ENCODE measurements around the gene SLC7A4.

SLC7A4 gene

DNA sequence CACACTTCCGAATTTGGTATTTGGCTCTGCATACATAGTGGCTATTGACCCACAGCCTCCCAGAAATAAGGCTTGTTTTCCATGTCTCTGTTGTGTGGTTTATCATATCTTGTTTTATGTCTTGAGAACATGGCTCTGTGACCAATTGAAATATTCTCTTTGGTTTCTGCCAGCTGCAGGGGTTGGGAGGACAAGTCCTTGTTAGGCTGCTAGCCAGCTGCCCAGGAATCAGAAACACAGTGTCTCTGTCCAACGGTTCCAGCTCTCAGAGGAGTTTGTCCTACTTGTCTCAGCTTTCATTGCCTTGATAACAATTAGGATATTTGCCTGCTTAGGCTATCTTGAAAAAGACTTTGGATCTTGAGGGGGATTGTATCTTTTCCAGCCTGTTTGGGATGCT, 6.0 kb upstream of the SLC7A4 start:
- no peak for DNase-seq

DNA sequence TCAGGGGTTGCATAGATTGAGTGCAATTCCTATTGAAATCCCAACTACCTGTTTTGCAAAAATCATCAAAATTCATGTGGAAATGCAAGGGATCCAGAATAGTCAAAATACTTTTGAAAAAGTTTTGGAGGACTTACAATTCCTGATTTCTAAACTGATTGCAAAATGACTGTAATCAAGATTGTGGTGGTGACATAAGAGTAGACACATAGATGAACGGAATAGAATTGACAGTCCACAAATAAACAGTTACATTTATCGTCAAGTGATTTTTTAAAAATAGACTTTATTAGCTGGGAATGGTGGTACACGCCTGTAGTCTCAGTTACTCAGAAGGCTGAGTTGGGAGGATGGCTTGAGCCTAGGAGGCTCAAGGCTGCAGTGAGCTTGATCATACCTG, 2.6 kb upstream of the SLC7A4 start:
- DNase-seq = no peak

DNA sequence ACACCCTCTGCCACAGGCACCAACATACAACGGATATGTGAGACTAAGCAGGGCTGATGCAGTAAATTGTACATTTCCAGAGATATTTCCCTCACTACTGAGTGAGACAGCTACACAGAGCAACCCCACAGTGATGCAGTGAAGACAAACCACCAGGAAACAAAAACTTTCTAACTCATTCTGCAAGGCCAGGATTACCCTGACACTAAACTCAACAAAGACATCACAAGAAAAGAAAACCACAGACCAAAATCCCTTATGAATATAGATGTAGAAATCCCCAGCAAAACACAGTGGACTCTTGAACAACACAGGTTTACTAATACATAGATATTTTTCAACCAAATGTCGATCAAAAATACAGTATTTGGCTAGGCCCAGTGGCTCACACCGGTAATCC, 1.5 kb upstream of the SLC7A4 start:
- no peak for DNase-seq

- DNase-seq = no peak
Measured at GRCh38 chr22:21032868-21033688, 717 bp upstream of the SLC7A4 start.

DNA sequence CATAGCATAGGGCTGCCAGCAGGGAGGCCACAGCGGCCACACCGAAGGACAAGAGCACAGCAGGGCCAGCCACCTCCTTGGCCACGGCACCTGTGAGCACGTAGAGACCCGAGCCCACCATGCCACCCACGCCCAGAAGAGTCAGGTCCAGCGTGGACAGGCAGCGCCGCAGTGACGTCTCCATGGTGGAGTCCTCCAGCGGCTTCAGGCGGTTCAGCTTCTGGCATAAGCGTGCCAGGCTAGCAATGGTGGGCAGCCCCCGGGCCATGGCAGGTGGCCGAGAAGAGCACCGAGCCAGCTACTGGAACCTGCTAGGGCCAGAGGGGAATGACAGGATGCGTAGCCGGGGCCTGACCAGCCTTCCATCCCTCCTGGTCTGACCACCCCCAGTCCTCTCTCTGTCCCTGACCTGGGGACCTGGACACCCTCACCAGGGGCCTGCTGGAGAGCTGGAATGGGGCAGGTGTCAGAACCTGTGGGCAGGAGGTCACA, 770 bp downstream of the SLC7A4 start:
- DNase-seq = no peak

DNA sequence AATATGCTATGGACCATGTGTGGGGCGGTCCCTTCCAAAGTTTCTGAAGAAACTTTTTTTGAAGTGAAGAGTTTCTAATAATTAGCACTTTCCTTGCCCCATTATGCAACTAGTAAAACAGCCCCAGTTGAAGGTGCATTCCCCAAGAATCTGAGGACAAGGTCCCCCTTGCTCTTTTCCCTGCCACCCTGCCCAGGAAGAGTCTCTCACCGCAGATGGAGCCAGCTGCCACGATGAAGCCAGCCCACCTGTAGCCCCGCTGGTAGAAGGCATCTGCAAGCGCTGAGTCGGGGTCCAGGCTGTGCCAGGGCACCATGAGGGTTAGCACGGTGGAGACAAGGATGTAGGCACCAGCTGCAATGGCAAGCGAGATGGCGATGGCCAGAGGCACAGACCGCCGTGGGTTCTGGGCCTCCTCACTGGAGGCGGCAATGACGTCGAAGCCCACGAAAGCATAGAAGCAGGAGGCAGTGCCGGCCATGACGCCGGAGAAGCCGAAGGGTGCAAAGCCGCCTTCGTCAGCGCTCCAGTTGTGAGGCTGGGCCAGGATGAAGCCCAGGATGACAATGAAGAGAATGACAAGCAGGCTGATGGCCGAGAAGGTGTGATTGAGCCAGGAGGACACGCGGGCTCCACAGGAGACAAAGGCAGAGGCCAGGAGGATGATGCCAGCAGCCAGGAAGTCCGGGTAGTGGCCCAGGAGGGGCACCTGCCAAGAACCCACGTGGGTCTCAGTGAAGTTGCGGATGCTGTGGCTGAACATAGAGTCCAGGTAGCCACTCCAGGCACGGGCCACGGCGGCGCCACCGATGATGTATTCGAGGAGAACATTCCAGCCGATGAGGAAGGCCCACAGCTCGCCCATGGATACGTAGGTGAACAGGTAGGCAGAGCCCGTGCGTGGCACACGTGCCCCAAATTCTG, 1.5 kb downstream of the SLC7A4 start:
- no peak for DNase-seq

GRCh38 chr22:21030032-21030431, 2.3 kb downstream of the SLC7A4 start:
- no peak for DNase-seq

DNA sequence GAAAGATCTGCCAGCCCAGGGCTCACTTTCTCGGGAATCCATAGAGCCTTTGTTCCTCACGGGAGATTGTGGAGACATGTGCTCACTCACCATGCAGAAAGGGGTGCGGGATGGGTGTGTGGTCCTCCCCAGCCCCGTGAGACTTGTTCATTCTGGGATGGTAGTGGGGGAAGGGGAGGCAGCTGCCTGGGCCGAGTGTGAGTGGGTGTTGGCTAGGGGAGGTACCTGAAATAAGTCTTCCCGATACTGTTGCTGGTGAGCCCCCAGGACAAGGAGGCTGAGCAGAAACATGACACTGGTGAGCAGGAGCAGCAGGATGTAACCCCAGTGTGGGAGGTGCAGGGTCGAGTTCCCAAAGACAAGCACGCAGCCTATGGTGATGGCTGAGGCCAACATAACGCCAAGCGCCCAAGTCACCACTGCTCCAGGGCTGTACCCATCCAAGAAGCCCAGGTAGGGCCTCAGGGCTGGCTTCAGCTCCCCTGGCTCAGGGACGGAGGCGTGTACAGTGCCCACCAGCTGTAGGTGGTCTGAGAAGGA, 2.8 kb downstream of the SLC7A4 start:
- DNase-seq = no peak

DNA sequence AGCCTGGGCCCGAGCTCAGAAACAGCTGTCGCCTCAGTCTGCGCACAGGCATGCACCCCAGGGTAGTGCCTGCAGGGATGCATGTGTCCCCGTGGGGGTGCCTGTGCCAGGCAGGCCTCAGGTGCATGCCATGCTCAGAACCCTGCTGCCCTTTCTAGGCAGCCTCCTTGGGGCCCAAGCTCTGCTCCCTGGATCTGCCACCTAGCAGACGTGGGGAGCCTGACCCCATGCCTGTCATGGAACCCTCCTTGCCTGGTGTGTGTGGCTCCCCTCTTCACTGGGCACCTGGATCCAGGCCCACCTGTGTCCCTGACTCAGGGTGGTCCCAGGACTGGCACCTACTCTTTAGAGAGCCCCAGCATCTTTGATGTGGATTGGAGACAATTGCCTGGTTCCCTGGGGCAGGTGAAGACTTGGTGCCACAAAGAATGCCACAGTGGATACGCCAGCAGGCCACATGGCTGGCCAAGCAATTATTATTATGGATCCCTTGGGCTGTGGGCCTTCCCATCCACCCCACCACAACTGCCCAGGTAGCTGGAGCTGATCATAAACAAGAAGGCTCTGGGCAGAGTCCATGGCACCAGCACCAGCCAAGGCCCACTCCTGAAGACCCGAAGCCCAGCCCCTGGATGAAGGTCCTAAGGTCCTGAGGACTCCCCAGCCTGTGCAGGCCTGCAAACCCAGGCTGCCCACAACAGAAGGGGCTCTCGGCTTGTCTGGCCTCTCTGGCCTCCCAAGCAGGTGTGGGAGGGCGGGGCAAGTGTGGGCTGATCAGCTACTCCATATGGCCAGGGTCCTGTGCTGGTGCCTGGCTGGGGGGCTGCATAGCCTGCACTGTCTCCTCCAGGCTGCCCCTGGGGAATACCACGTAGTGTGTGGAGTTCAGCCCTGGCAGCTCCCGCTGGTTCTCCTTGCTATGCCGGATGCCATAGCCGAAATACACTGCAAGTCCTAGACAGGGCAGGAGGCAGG, 3.8 kb downstream of the SLC7A4 start:
- DNase-seq = no peak

DNA sequence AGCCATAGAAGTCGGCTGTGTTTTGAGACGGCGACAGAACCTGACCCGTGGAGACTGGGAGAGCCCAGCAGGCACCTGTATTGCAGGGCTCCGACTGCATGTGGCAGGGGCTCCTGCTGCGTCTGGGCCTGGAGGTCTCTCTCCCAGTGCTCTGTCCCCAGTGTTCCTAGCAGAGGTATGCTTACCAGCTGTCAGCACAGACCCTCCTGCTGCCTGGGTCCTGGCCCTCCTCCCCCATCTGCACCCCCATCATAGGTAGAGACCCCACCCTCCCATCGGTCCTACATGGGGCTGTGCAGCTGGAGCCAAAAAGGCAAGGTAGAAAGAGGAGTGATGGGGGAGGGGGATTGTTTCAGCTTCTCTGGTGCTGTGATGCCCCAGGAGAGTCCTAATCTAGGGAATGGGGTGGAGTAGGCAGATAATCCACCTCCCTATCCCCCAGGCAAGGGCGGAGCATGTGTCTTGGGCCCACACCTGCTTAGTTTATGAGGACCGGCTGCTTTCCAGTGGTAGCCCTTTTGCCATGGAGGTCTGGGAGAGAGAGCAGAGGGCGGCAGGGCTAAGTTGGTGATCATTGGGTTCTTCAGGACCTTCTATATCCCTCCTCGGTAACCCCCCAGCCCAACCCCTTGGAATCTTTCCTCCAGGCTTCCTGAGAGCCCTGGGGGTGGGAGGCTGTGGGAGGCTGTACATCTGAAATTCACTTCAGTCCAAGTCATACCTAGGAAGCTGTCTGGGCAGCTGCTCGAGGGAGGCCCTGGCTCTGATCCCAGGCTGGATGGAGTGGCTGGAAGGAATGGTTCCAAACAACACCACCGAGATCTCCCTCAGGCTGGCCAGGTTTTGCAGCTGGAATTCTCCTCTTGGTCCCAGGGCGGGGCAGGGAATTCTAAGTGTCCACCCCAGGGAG, 5.3 kb downstream of the SLC7A4 start:
- no peak for DNase-seq

- no peak for DNase-seq
Measured at GRCh38 chr22:21025763-21026755, 6.3 kb downstream of the SLC7A4 start.

DNA sequence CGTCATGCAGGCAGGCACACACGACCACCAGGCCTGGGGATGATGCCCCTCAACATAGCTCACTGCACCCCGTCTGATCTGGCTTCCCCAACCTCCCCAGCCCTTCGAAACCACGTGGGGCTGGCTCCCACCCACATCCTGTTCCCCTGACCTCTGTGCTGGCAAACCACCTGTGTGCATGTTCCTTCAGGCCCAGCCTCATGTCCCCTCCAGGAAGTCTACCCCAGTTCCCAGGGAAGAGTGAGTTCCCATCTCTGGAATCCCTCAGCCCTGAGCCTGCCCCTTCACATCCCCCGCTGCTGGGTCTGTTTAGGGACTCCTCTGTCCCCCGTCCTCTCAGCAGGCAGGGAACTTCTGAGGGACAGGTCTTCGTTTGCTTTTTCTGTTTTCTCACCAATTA, 7.1 kb downstream of the SLC7A4 start:
- no peak for DNase-seq

DNA sequence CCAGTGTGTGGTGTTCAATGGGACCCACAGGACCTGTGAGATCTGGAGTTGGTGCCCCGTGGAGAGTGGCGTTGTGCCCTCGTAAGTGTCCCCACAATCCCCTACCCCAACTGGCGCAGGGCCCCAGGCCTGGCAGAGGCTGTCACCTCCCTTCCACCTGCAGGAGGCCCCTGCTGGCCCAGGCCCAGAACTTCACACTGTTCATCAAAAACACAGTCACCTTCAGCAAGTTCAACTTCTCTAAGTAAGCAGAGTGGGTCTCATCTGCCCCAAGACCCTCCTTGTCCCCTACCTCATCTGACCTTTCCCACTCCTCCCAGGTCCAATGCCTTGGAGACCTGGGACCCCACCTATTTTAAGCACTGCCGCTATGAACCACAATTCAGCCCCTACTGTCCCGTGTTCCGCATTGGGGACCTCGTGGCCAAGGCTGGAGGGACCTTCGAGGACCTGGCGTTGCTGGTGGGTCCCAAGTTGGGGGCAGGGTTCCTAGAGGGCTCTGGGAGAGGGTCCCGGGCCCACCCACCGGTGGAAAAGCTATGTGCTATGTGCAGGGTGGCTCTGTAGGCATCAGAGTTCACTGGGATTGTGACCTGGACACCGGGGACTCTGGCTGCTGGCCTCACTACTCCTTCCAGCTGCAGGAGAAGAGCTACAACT, 9.3 kb downstream of the SLC7A4 start:
- DNase-seq = no peak

DNA sequence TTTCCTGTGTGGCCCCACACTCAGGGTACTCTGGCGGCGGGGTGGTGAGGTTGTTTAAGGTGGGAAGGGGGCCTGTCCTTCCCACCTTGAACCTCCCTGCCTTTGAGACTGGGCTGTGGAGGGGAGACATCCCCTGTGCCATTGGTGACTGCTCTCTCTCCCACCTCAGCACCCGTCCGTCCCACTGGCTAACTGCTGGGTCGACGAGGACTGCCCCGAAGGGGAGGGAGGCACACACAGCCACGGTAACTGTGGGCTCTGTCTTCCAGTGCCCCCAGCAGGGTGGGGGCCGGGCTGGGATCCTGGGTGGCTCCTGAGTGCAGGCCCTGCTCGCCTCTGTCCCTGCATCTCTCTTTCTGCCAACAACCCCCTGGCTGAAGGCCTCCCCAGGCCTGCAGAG, 9.9 kb downstream of the SLC7A4 start:
- no peak for DNase-seq

DNA sequence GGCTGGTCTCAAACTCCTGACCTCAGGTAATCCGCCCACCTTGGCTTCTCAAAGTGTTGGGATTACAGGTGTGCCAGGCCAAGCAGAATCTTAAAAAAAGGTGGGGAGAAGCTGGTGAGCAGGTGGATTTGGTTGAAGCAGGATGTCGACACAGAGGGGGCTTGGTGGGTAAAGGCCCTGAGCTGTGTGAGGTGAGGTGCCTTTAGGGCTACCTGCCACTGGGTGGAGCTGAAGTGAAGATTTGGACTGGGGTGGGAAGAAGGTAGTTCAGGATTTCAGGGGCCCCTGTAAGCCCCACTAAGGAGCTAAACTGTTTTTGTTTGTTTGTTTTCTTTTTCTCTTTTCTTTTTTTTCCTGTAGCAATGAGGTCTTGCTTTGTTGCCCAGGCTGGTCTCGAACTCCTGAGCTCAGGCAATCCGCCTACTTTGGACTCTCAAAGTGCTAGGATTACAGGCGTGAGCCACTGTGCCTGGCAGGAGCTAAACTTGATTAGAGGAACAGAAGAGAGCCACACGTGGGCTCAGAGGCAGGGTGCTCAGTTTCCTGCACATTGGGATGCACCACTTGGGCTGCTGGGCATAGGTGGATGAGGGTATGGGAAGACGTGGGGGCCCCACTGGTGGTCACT, 11.4 kb downstream of the SLC7A4 start:
- DNase-seq = no peak

- no peak for DNase-seq
Measured at GRCh38 chr22:21018314-21018713, 14.0 kb downstream of the SLC7A4 start.

- no peak for DNase-seq
Measured at GRCh38 chr22:21016644-21017420, 15.5 kb downstream of the SLC7A4 start.

DNA sequence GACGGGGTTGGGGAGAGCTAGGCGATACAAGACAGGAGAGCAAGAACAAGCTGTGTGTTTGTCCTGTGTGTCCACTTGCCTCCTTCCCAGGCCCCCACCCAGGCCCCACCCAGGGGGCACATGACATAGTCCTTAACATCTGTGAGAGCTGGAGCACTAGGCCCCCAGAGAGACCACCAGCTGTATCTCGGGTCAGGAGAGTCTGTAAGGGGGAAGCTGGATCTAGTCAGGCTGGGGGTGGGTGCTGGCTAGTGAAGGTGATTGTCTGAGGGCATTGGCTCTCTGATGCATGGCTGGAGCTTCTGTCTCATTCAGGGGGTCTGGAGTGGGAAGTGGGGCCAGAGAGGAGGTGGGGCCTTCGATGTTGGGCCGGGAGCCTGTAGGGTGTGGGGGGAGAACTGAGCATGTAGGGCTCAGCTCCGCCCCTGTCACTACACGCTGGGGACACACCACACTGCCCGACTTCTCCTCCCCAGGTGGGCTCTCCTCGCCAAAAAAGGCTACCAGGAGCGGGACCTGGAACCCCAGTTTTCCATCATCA, 16.8 kb downstream of the SLC7A4 start:
- no peak for DNase-seq
